ENCODE results near the gene LINGO1. TPM values are rescaled to one million over a fixed set of nuclear protein-coding genes. Genes with fewer than 3 reads are reported as not detected.

The LINGO1 gene
- polyA plus RNA-seq, 2 of the 4 experiments (the other 2 are of a cell fraction) = 2.2 to 3.3 TPM

GRCh38 chr15:77605547-77605946 lies 27.2 kb downstream of the LINGO1 start:
- Histone ChIP-seq H3K4me2 (no peak overlapping the region), H3K9me3 (no peaks in the 10 kb centered on the region), H3K4me3 (no peak overlapping the region), H3K4me1 (peaks cover 8% of the 10 kb centered on the region; the same call in 2 of the 3 replicates), H3K27ac (no peak overlapping the region)
- ATAC-seq = no peak
- ChIA-PET CTCF (interaction anchor here (1.2 to 6.9 kb wide), 5 partner anchors 12 to 216 kb away, joined by 3 to 55 read pairs (median 26); partner anchors contain the start of gene LINGO1), POLR2A (no interaction called here)
- TF ChIP-seq RCOR1 (IDR thresholded peaks at IDR 0.05; ENCODE audit: low read depth, low read length) = no peak
- TF ChIP-seq HES2 (IDR thresholded peaks at IDR 0.05) = no peak
- TF ChIP-seq HOXB13 (CRISPR knock-in tag; IDR thresholded peaks at IDR 0.05; ENCODE audit: low read depth) = no peak
- TF ChIP-seq CTCF (IDR thresholded peaks at IDR 0.05) = no peak
- no peak for TF ChIP-seq PHF8 (IDR thresholded peaks at IDR 0.05; ENCODE audit: borderline replicate concordance, low read depth)
- TF ChIP-seq MAFK (IDR thresholded peaks at IDR 0.05; ENCODE audit: partially characterized antibody) = no peak
- no peak for DNase-seq (ENCODE audit: low read depth in 1 of 2, low spot score in 1 of 2)
- FAIRE-seq = no peak
- WGBS (ENCODE audit: missing lambda C conversion rate) = 72% methylated on average over 6 of the region's 6 CpGs

DNA sequence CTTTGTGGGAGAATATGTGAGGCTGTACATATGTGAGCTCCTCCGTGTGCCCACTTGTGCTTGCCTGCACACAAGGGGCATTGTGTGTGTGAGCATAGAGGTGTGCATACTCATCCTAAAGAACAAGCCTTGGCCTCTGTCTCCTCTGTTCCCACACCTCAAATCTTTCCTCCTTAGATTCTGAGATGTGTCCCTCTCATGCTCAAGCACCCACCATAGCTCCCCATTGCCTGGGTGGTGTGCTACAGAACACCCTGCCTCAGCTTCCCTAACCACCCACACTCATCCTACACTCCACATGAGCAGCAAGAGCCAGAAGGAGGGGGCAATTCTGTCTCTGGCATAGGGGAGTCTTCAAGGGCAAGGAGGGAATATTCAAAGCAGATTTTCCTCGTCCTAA lies 27.7 kb downstream of the LINGO1 start:
- ATAC-seq (no peak), FAIRE-seq (no peak), DNase-seq (ENCODE audit: low read depth in 1 of 2, low spot score in 1 of 2) (no peak)
- 68% methylated on average over 2 of the region's 2 CpGs for WGBS (ENCODE audit: missing lambda C conversion rate)
- TF ChIP-seq ZFP36 (IDR thresholded peaks at IDR 0.05; ENCODE audit: borderline replicate concordance, partially characterized antibody) (peak; percentile 84), FOSB (CRISPR knock-in tag; IDR thresholded peaks at IDR 0.05) (no peak)
- no peak overlapping the region for H3K4me3 ChIP-seq
- H3K9me3 ChIP-seq = no peaks in the 10 kb centered on the region
- no peak overlapping the region for H3K4me2 ChIP-seq
- peaks cover 8% of the 10 kb centered on the region; the same call in 2 of the 3 replicates for H3K4me1 ChIP-seq
- CTCF ChIA-PET = interaction anchor here (1.2 to 6.9 kb wide), 5 partner anchors 12 to 216 kb away, joined by 3 to 55 read pairs (median 26); partner anchors contain the start of gene LINGO1
- POLR2A ChIA-PET = no interaction called here
- H3K27ac ChIP-seq = no peak overlapping the region

- POLR2A ChIA-PET = no interaction called here
- FAIRE-seq (no peak), DNase-seq (ENCODE audit: low read depth in 1 of 2, low spot score in 1 of 2) (no peak), ATAC-seq (no peak)
- H3K4me3 ChIP-seq = no peak overlapping the region
- no peaks in the 10 kb centered on the region for H3K9me3 ChIP-seq
- CTCF ChIA-PET = interaction anchor here (1.0 to 6.9 kb wide), 8 partner anchors 10 to 221 kb away, joined by 3 to 55 read pairs (median 6); partner anchors contain the start of gene LINGO1
- TF ChIP-seq RARB (CRISPR knock-in tag; IDR thresholded peaks at IDR 0.05) (no peak), RCOR1 (IDR thresholded peaks at IDR 0.05; ENCODE audit: low read depth, low read length) (no peak), NR3C1 (IDR thresholded peaks at IDR 0.05) (no peak), RAD21 (conservative IDR thresholded peaks at IDR 0.05 in 1 of 2, IDR thresholded peaks at IDR 0.05 in 1 of 2) (no peak), POLR2AphosphoS2 (conservative IDR thresholded peaks at IDR 0.05; ENCODE audit: low read length) (no peak), MAZ (IDR thresholded peaks at IDR 0.05; ENCODE audit: borderline replicate concordance, low read depth, low read length) (no peak), EP300 (IDR thresholded peaks at IDR 0.05) (no peak), HOXA7 (CRISPR knock-in tag; IDR thresholded peaks at IDR 0.05) (no peak), JUN (IDR thresholded peaks at IDR 0.05) (no peak), MAFK (IDR thresholded peaks at IDR 0.05; ENCODE audit: partially characterized antibody) (no peak), HDAC2 (IDR thresholded peaks at IDR 0.05) (no peak)
- peaks cover 8% of the 10 kb centered on the region; the same call in 2 of the 3 replicates for H3K4me1 ChIP-seq
- no peak overlapping the region for H3K27ac ChIP-seq
- 81% methylated on average over 14 of the region's 14 CpGs for WGBS (ENCODE audit: missing lambda C conversion rate)
- no peak overlapping the region for H3K4me2 ChIP-seq
Observed at GRCh38 chr15:77603611-77604336, 28.9 kb downstream of the LINGO1 start.

DNA sequence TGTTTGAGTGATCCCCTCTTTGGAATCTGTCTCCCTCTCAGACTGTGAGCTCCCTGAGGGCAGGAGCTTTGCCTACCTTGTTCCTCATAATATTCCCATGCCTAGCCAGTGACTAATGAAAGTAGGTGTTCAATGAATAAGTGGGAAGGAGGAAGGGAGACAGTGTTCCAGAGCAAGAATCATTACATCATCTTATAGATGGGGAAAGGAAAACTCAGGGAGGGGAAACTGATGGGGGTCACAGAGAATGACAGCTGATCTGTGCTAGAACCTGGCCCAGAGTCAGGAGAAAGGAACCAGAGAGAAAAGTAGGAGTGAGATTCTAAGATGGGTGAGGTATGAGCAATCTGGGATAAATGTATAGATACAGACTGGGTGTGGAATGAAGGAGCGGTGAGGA lies 29.9 kb downstream of the LINGO1 start:
- ChIA-PET POLR2A (no interaction called here), CTCF (interaction anchor here (0.5 to 6.9 kb wide), 7 partner anchors 11 to 484 kb away, joined by 3 to 55 read pairs (median 4); partner anchors contain the start of gene LINGO1)

More for the DNA sequence above, 29.9 kb downstream of the LINGO1 start:
- no peak overlapping the region for H3K4me2 ChIP-seq
- TF ChIP-seq GATA3 (IDR thresholded peaks at IDR 0.05; ENCODE audit: borderline replicate concordance) (no peak), HEYL (CRISPR knock-in tag; IDR thresholded peaks at IDR 0.05) (no peak), TFCP2L1 (CRISPR knock-in tag; IDR thresholded peaks at IDR 0.05) (no peak), ZFP36 (IDR thresholded peaks at IDR 0.05; ENCODE audit: borderline replicate concordance, partially characterized antibody) (no peak), MAFK (IDR thresholded peaks at IDR 0.05; ENCODE audit: partially characterized antibody) (no peak)
- TF ChIP-seq, protein P1, sequence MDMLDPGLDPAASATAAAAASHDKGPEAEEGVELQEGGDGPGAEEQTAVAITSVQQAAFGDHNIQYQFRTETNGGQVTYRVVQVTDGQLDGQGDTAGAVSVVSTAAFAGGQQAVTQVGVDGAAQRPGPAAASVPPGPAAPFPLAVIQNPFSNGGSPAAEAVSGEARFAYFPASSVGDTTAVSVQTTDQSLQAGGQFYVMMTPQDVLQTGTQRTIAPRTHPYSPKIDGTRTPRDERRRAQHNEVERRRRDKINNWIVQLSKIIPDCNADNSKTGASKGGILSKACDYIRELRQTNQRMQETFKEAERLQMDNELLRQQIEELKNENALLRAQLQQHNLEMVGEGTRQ (IDR thresholded peaks at IDR 0.05) = no peak
- FAIRE-seq = no peak
- DNase-seq (ENCODE audit: low read depth in 1 of 2, low spot score in 1 of 2) = no peak
- 88% methylated on average over 1 of the region's 1 CpG for WGBS (ENCODE audit: missing lambda C conversion rate)
- no peaks in the 10 kb centered on the region for H3K9me3 ChIP-seq
- peaks cover 8% of the 10 kb centered on the region; the same call in 2 of the 3 replicates for H3K4me1 ChIP-seq
- H3K27ac ChIP-seq = no peak overlapping the region
- no peak overlapping the region for H3K4me3 ChIP-seq
- no peak for ATAC-seq
